Hematopoietic multipotent progenitor cell treated with erythropoietin and hydrocortisone succinate and interleukin-3 and kit ligand, for 15 days (in vitro differentiated cells): ENCODE data around the gene TSPAN12.
"Not testable (repeated sequence)": the region's sequence is repeated elsewhere in the genome, so short reads cannot be mapped to it uniquely, and the experiment has no call there.

Experiments
- DNase-seq: peaks from one replicate; pipeline ENCODE4 v3.0.0-alpha.2; 2015; ENCODE audit warnings: low spot score

The TSPAN12 gene

GRCh38 chr7:120857588-120858573 is at the start of gene TSPAN12:
Gene TSPAN12, minus strand, starts transcription at chr7:120858144. Its CDS starts 1,381 bp downstream, at chr7:120856763.
- no peak for DNase-seq

- DNase-seq, result no peak
Measured at GRCh38 chr7:120898715-120899499, 41.0 kb upstream of the TSPAN12 start.

- DNase-seq, result not testable (repeated sequence)
Measured at GRCh38 chr7:120895253-120895652, 37.3 kb upstream of the TSPAN12 start.

GRCh38 chr7:120885602-120886001 is 27.7 kb upstream of the TSPAN12 start:
- DNase-seq, result not testable (repeated sequence)

GRCh38 chr7:120877701-120878100 is 19.8 kb upstream of the TSPAN12 start:
- no peak for DNase-seq

GRCh38 chr7:120876922-120877321 is 19.0 kb upstream of the TSPAN12 start:
- DNase-seq, result no peak

- DNase-seq, result no peak
Measured at GRCh38 chr7:120874722-120875121, 16.8 kb upstream of the TSPAN12 start.

- DNase-seq, result no peak
Measured at GRCh38 chr7:120874016-120874415, 16.1 kb upstream of the TSPAN12 start.

GRCh38 chr7:120873401-120873800 is 15.5 kb upstream of the TSPAN12 start:
- DNase-seq, result no peak

GRCh38 chr7:120869700-120870099 is 11.8 kb upstream of the TSPAN12 start:
- no peak for DNase-seq

GRCh38 chr7:120867932-120868331 is 10.0 kb upstream of the TSPAN12 start:
- no peak for DNase-seq

- no peak for DNase-seq
Measured at GRCh38 chr7:120865191-120865981, 7.4 kb upstream of the TSPAN12 start.

- no peak for DNase-seq
Measured at GRCh38 chr7:120864141-120864900, 6.4 kb upstream of the TSPAN12 start.

GRCh38 chr7:120862987-120863590 is 5.1 kb upstream of the TSPAN12 start:
- DNase-seq, result no peak

- no peak for DNase-seq
Measured at GRCh38 chr7:120860156-120860555, 2.2 kb upstream of the TSPAN12 start.

- DNase-seq, result no peak
Measured at GRCh38 chr7:120859459-120859858, 1.5 kb upstream of the TSPAN12 start.

- no peak for DNase-seq
Measured at GRCh38 chr7:120856621-120857352, 1.2 kb downstream of the TSPAN12 start.

- DNase-seq, result no peak
Measured at GRCh38 chr7:120856198-120856597, 1.7 kb downstream of the TSPAN12 start.

GRCh38 chr7:120852700-120853099 is 5.2 kb downstream of the TSPAN12 start:
- DNase-seq, result no peak

- no peak for DNase-seq
Measured at GRCh38 chr7:120843109-120843508, 14.8 kb downstream of the TSPAN12 start.
